Right lung (tissue), 5 donors: ENCODE data around the gene ATP6V1G2. TPM values are rescaled to one million over a fixed set of nuclear protein-coding genes. Genes with fewer than 3 reads are reported as not detected.
"Not testable (repeated sequence)": the region's sequence is repeated elsewhere in the genome, so short reads cannot be mapped to it uniquely, and the experiment has no call there.

ENCODE experiments used
- DNase-seq, 2 donors: peaks; one replicate each; pipeline ENCODE4 v3.0.0-alpha.2; 2013
- polyA plus RNA-seq, 5 donors: library from polyadenylated mRNA; unstranded; fragments of 120-200 nt; gene quantifications; one replicate each; pipeline versions ENCODE4 v1.2.1 to v1.2.3, GENCODE V29; 2013; ENCODE audit warnings: inconsistent platforms in 1 of 5, low replicate concordance in 1 of 5; ENCODE audit not compliant: insufficient read length in 5 of 5, insufficient read depth in 1 of 5

Gene ATP6V1G2
- polyA plus RNA-seq, 5 donors, result 2.6 to 6.4 (median 4.1) TPM

DNA sequence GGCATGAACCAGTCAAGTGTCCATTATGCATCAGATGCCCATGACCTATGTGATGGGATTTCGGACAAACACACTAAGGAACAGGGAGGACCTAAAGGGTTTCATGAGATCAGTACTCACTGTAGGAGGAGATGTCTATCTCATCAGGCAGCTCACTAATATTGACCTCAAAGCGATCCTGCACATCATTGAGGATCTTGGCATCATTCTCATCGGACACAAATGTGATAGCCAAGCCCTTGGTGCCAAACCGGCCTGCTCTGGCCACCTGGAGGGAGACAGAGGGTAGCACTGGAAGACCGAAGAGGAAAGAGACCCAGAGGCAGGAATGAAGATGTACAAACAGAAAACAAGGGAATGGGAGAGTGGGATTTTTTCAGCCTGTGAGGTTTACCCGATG, 15.7 kb downstream of the ATP6V1G2 start:
- no peak for DNase-seq

GRCh38 chr6:31529329-31530150, 16.9 kb downstream of the ATP6V1G2 start:
- no peak for DNase-seq

DNA sequence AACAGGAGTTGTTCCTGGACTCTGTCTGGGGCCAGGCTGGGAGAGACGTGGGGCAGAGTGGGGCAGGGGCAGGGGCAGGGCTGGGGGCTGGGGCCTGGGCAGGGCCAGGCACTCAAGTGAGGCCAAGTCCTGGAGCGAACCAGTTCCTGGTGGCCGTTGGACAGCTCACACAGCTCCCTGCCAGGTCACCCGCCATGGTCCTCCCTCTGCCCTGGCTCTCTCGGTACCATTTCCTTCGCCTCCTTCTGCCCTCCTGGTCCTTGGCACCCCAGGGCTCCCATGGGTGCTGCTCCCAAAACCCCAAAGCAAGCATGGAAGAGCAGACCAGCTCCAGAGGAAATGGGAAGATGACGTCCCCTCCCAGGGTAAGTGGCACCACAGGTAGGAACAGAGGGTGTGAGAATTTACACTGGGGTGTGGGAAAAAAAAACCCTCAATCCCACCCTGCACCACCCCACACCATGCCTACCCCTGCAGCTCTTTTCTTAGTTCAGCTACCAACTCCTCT, 17.5 kb downstream of the ATP6V1G2 start, which contains the start of gene MCCD1:
MCCD1 (plus strand) TSS at position 142 of the 508 bp plus-strand sequence; CDS start at position 195, 53 bp downstream.
- no peak for DNase-seq

DNA sequence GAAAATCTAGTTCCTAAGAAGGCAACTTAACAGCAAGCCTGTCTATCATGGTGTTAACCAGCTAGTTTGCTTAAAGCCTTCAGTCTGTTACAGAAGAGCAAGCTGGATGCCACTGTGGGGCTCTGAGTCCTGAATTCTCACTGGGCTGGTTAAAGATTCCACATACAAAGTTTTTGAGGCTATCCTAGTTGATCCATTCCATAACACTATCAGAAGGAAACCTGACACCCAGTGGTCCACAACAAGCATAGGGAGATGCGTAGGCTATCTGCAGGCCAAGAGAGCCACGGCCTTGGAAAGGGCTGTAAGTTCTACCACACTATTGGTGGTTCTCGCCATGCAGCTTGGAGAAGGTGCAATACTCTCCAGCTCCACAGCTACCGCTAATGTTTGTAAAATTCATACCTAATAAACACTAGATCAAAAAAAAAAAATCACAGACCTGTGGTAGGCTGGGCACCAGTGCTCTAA, 18.1 kb downstream of the ATP6V1G2 start:
- no peak for DNase-seq

DNA sequence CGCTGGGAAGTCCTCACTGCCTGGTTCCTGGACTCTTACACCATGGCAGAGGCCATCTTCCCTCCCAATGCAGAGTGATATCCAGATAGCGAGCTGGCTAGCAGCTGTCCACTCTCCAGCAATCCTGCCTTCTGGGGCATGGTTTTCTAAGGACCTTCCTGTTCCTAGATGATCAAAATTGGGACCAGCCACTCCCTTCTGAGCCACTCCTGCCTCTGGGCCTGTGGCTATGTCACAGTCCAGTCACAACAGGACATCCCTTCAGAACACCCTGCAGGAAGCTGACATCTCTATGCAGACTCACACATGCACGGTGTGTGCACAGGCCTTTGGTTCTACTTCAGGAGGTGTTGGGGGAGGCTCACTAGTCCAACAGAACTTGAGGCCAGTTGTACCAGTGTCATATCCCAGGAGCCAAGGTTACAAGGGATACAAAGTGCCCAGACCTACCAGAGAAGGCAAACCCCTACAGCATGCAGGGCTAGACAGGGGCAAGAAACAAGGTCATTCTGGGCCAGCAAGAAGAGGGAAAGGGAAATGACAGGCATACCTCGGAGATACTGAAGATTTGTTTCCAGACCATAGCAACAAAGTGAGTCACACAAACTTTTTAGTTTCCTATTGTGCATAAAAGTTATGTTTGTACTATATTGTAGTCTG, 20.3 kb downstream of the ATP6V1G2 start:
- DNase-seq, result no peak

DNA sequence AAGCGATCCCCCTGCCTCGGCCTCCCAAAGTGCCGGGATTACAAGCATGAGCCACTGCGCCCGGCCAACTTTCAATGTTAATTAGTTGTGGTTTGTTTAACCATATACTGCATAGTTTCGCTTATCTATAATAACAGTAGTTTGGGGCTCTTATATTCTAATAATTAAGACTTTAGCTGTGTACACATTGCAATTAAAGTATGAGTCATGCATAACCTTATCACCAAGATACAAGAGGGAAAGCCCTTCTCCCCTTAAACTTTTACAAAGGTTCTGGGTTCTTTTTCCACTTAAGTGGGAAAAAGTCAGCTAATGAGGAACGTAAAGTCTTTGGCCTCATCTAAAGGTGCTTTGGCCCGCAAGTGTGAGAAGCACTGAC, 20.9 kb downstream of the ATP6V1G2 start:
- no peak for DNase-seq

DNA sequence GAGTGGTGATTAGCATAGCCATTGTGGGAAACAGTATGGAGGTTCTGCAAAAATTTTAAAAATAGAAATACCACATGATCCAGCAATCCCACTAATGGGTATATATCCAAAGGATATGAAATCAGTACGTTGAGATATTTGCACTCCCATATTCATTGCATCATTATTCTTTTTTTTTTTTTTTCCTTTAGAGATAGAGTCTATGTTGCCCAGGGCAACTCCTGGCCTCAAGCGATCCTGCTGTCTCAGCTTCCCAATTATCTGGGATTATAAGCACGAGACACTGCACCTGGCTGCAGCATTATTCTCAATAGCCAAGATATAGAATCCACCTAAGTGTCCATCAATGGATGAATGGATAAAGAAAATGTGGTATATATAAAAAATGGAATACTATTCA, 24.6 kb downstream of the ATP6V1G2 start:
- no peak for DNase-seq

DNA sequence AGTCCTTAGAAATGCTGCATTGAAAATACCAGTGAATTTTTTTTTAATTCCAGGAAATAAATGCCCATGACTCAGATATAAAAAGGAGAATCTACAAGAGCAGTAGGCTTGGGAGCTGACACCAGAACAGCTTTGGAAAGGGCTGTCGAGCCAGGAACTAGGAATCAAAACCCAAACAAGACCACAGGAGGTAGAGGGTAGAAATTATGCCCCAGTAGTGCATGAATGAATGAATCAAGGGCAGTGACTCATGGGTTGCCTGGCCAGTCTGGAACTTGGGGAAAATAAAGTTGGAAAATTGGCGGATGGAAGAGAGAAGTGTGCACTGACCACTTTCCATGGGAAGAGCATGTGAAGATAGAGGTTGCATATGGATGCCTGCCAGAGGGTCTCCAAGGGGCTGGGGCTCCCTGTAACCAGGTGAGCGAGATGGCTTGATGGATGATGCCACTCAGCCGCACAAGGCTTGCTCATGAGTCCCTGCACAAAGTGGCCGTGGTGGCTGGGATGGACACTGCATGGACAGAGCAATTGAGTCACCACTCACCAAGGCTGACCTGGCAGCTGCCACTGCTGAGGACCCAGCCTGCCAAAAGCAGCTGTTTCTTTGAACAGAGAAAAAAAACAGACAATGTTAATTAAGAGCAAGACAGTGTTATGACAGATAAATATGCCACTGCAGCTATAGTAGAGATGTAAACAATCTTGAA, 32.8 kb downstream of the ATP6V1G2 start:
- DNase-seq, result no peak

DNA sequence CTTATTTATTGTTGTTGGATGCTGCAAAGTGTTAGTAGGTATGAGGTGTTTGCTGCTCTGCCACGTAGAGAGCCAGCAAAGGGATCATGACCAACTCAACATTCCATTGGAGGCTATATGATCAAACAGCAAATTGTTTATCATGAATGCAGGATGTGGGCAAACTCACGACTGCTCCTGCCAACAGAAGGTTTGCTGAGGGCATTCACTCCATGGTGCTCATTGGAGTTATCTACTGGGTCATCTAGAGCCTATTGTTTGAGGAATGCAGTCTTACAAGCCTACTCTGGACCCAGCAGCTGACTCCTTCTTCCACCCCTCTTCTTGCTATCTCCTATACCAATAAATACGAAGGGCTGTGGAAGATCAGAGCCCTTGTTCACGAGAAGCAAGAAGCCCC, 36.4 kb downstream of the ATP6V1G2 start:
- no peak for DNase-seq

- DNase-seq, result not testable (repeated sequence)
These were observed 37.4 kb downstream of the ATP6V1G2 start for GRCh38 chr6:31509036-31509435.

- no peak for DNase-seq
These were observed 43.8 kb downstream of the ATP6V1G2 start for GRCh38 chr6:31502586-31502985.

GRCh38 chr6:31499648-31500047, 46.8 kb downstream of the ATP6V1G2 start:
- not testable (repeated sequence) for DNase-seq

DNA sequence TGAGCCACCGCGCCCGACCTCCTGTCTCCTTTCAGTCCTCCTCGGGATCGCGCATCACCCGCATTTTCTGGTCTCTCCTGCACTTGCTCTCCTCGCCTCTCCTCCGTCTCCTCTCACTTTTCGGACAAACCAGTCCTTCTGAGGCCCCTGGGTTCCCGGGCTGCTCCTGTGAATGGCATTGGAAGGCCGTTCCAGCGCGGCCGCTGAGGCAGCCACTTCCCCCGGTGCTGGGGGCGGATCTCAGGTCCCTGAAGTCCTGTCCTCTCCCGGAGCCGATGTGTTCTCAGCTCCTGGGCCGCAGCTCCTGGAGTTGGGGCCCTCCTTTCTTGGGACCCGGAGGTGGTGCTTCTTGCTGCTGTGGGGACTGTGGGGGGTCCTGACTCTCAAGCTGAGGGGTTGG, 47.7 kb downstream of the ATP6V1G2 start:
- no peak for DNase-seq

DNA sequence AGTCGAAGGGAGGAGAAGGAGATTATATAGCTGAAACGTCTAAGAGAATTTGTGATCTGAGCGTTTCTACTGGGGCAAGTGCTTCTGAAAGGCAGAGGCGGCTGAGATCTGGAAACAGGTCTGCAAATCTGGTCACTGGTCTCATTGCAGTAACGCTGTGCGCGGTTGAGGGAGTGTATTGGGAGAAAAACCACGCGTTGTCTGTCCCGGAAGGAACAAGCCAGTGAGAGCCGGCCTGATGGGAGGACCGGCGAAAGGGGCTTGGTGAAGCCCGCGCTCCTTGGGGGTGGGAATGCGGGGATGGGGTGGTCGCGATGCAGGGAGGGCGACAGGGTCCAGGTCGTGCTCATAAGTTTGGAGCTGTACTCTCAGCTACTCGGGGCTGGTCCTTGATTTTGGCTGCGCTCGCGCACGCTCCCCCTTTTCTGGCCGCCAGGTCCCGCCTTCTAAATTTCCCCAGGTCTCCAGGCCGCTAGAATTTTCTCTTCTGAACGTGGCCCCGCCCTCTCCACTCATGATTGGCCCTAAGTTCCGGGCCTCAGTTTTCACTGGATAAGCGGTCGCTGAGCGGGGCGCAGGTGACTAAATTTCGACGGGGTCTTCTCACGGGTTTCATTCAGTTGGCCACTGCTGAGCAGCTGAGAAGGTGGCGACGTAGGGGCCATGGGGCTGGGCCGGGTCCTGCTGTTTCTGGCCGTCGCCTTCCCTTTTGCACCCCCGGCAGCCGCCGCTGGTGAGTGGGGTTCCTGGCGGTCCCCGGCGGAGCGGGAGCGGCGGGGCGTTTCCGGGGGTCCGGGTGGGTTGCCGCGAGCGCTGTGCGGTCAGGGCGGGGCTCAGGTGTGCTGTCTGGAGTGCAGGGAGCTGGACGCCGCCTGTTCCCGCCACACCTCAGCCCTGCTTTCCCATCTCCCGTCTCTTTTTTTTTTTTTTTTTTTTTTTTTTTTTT, 48.6 kb downstream of the ATP6V1G2 start, which contains the start of gene MICB:
MICB (plus strand) TSS at position 615 of the 946 bp plus-strand sequence; CDS start at position 664, 49 bp downstream.
- DNase-seq, result peak; percentile 21 to 23

DNA sequence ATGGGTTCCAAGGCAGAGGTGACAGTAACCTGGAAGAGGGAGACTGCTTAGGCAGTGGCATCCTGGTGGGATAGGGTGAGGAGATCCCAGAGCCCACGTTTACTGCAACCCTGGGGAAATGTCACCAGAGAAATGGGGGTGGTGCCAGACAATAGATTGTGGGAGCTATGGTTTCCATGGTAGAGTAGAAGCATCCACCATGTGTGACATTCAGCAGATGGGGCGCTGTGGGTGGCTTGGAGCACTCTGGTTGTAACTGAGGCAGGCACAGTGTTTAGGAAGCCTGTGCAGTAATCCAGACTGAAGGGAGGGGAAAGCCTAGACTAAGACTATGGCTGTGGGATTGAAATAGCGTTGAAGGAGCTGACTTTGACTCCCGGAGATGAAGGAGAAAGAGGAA, 49.6 kb downstream of the ATP6V1G2 start:
- not testable (repeated sequence) for DNase-seq

GRCh38 chr6:31495580-31495979, 50.8 kb downstream of the ATP6V1G2 start:
- DNase-seq, result no peak
